GM18499 (cell line): ENCODE data around the gene CA9.

Experiments used
- ATAC-seq: cut with Tn5 transposase; IDR thresholded peaks from one replicate; pipeline ENCODE4 v1.9.1; 2021; ENCODE audit warnings: moderate number of reproducible peaks; ENCODE audit not compliant: insufficient read depth, unreplicated experiment

Gene CA9

DNA sequence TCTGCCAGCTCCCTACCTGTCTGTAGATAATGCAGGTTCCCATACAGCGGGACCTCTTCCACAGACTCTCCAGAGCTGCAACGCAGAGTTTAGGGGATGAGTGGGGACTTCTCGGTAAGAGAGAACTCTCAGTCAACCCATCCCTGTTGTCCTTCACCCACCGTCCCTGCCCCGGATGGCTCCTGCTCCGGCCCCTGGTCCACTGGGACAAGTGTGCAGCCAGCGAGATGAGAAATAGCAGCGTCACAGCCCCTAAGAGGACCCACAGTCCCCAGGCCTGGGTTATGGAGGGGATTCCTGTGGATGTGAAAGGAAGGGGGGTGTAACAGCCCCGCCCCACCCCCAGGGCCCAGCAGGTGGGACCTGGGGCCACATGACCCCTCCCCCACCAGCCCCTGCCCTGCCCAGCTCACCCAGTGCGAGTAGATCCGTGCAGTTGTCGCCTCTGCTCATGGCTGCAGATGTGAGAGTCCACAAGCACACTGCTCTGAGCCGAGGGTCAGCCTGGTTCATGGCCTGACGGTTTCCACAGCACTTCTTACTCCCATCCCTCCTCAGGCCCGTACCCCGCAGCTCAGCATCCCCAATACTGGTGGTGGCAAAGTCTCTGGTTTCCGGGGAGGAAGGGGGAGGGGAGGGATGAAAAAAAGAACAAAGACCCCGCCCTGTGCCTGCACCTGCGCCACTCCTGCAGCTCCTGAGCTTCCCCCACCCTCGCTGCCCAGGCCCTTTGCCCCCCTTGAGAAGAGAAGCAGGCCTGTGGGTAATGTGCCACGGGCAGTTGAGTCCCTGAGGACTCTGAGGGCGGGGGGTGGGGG lies 23.2 kb upstream of the CA9 start, which contains the start of gene SIT1:
Gene SIT1 (minus strand): TSS at position 591 of the 818 bp plus-strand sequence. CDS start 78 bp downstream, at position 513.
- no peak for ATAC-seq

DNA sequence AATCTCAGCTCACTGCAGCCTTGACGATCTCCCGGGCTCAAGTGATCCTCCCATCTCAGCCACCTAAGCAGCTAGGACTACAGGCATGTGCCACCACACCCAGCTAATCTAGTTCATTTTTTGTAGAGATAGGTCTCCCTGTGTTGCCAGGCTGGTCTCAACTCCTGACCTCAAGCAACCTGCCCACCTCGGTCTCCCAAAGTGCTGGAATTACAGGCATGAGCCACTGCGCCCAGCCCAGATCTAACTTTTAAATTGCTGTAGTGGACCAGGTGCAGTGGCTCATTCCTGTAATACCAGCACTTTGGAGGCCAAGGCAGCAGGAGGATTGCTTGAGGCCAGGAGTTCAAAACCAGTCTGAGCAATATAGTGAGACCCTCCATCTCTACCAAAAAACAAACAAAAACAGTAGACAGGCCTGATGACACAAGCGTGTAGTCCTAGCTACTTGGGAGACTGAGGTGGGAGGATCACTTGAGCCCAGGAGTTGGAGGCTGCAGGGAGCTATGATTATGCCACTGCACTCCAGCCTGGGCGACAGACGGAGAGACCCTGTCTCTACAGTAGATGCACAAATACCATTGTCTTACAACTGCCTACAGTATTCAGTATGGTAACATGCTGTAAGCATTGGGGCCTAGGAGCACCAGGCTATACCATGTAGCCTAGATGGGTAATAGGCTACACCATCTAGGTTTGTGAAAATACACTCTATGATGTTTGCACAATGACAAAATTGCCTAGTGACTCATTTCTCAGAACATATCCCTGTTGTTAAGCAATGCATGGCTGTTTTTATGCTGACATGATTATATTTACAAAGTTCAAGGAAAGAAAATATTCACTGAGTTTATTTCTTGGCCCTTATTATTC lies 21.5 kb upstream of the CA9 start:
- no peak for ATAC-seq

DNA sequence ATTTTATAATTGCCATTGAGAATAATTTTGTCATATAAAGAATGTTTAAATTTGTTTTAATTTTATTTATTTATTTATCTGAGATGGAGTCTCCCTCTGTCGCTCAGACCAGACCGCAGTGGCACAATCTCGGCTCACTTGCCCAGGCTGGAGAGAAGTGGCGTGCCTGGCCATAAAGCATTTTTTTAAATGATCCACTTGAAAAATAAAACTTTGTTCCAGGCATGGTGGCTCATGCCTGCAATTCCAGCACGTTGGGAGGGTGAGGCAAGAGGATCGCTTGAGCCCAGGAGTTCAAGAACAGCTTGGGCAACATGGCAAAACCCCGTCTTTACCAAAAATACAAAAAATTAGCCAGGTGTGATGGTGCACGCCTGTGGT lies 20.9 kb upstream of the CA9 start:
- no peak for ATAC-seq

DNA sequence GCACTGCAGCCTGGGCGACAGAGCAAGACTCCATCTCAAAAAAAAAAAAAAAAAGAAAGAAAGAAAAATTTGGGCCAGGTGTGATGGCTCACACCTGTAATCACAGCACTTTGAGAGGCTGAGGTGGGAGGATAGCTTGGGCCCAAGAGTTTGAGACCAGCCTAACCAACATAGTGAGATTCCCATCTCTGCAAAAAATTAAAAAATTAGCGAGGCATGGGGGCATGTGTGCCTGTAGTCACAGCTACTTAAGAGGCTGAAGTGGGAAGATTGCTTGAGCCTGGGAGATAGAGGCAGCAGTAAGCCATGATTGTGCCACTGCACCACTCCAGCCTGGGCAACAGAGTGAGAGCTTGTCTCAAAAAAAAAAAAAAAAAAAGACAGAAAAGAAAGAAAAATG lies 20.1 kb upstream of the CA9 start:
- no peak for ATAC-seq

DNA sequence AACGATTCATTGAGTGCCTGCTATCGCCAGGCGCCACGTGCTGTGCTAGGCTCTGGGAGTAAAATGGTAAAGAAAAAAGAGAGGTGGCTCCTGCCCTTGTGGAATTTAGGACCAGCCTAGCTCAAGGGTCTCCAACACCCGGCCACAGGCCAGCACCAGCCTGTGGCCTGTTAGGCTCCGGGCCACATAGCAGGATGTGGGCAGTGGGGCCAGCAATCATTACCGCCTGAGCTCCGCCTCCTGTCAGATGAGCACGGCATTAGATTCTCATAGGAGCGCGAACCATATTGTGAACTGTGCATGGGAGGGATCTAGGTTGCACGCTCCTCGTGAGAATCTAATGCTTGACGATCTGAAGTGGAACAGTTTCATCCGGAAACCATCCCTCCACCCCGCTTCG lies 17.4 kb upstream of the CA9 start:
- no peak for ATAC-seq

DNA sequence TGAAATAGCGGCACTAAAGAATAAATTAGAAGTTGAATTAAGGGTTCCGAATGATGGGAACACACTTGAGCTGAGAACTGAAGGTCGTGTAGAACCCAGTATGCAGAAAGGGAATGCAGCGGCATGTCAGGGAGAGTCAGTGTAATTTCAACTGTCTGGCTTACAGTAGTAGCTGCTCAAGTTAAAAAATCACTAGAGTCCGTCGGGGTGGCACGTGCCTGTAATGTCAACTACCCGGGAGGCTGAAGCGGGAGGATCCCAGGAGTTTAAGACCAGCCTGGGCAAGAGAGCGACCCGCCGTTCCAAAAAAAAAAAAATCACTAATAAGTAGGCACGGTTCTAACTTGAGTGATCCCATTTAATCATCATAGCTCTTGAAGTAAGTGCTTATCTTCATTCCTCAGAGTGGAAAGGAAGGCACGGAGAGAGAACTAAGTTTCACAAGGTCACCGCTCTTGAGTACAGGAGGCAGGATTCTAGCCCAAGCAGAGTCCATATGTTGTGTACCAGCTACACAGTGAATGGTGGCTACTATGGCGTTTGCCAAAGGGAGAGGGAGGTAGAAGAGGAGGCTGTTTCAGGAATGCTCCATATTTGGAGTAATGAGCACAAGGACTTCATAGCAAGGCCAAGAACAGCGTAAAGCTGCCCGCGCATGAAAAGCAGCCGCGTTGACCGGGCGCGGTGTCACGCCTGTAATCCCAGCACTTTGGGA lies 16.7 kb upstream of the CA9 start:
- no peak for ATAC-seq

DNA sequence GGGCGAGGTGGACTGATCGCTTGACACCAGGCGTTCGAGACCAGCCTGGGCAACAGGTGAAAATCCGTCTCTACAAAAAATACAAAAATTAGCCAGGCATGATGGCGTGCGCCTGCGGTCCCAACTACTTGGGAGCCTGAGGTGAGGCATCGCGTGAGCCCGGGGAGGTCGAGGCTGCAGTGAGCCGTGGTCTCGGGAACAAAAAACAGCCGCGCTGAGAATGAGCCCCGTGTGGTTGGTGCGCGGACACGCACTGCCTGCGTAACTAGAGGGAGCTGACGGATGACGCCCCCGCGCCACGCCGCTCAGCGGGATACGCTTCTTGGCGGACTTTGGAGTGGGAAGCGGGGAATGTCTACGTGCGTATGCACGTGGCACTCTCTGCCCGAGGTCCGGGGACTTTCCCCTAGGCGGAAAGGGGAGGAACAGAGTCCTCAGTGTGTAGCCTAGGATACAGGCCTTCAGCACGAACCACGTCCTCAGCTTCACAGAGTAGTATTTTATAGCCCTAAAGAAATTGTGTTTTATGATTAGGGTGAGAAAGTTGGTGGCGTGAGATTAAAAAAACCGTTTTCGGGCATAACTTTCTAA lies 16.1 kb upstream of the CA9 start, which contains the start of gene RMRP:
Gene RMRP (minus strand): TSS at position 474 of the 591 bp plus-strand sequence.
- peak; percentile 85 for ATAC-seq

DNA sequence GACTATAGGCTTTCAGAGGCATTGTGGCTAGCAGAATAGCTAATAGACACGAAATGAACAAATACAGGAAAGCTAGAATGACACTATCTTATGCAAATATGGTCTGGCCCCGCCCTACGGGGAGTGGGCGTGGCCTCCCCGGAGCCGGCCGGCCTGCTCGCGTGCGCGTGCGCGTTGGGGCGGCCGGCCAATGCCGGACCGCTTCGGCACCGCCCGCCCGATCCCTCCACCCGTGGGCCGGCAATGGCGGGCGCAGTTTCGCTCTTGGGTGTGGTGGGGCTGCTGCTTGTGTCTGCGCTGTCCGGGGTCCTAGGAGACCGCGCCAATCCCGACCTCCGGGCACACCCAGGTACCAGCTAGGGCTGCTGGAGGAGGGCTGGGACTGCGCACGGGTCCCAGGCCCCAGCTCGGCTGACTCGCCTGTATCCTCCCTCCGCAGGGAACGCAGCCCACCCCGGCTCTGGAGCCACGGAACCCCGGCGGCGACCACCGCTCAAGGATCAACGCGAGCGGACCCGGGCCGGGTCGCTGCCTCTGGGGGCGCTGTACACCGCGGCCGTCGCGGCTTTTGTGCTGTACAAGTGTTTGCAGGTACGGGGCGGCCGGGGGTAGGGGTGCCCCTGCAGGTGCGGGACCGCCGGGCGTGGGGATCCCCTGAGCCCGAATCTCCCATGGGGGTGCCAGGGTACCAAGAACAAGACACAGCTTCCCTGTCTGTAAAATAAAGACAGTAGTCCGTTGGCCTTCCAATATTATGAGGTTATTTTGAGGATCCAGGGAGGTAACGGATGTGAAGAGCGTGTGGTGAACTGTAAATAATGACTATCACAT lies 15.4 kb upstream of the CA9 start, which contains the start of gene CCDC107:
Gene CCDC107 (plus strand): TSS at position 156 of the 831 bp plus-strand sequence. CDS start 88 bp downstream, at position 244.
- peak; percentile 31 for ATAC-seq

DNA sequence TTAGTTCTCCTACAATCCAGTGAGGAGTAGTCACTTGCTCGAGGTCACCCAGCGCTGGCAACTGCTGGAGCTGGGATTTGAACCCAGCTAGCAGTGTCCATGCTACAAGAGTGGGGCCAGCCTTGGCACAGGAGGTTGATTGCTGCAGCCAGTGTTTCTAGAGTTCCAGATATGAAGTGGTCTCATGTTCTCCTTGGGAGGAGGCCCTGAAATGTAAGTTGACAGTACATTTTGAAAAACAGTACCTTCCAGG lies 14.8 kb upstream of the CA9 start:
- ATAC-seq: no peak

DNA sequence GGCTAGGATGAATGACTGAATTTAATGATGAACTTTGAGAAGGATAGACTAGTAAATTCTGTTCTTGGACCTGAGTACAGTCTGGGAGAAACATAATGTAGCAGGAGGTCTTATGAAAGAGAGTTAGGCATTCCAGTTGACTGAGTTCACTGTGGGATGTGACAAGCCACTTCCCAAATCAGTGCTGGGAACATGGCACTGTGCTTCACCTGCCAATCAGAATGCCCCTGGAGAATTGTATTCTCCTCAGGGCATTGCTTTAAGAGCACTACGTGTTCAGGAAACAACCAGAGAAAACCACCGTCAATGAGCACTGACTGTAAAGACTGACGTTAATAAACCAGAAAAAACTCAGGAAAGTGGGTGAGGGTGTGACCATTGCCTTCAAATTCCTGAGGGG lies 14.4 kb upstream of the CA9 start:
- no peak for ATAC-seq

DNA sequence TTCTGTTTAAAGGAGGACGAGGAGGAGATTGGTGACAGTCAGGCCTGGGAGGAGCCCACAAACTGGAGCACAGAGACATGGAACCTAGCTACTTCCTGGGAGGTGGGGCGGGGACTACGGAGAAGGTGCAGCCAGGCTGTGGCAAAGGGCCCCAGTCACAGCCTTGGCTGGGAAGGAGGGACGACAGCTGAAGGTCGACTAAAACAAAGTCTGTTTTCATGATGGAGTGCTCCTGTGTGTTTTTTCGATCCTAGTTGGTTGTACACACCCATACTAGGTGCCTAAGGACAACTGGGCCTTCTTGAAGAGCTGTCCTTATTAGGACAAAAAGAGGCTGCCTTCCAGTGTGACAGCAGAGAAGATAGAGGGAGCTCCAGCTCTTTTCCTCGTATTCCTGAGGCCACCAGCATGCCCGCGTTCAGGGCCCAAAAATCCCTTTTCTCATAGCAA lies 12.7 kb upstream of the CA9 start:
- ATAC-seq: no peak

DNA sequence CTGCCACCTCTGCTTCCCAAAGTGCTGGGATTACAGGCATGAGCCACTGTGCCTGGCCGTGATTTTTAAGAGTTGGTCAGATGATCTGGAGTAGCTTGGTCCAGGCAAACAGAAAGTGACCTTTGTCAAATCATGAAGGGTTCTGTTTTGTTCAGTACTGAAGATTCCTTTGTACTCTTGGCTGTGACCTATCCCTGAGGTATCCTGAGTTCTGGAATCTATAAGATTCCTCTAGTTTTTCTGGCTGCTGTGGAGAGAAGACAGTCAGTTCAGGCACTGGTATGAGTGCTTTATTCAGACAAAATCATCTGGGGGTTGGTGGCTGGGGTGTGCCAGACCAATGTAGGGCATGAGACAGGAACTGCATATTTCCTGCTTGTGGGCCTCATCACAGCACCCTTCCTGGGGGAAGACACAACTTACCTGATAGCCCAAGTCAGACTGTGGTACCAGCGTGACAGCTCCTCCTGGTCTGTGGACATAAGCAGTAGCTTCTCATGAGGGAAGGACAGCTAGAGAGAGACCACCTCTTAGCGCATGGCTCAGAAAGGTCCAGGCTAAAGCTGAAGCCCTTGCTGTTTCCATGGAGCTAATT lies 11.9 kb upstream of the CA9 start:
- ATAC-seq: no peak

DNA sequence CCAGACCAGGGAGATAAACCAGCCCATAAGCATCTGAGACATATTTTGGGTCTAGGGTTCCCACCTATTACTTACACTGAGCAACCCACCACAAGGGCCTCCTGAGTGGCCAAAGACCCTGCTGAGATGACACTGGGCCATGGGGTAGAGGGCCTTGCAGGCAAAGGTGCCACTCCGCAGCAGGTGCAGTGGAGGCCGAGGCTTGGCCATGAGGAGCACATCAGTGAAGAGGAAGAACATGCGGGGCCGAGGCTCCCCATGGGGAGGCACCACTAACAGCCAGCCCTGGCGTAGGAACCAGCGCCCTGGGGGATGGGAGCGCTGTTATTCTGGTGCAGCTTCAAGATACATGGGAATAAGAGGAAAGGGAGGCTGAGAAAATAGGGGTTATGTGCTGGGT lies 11.3 kb upstream of the CA9 start:
- no peak for ATAC-seq

DNA sequence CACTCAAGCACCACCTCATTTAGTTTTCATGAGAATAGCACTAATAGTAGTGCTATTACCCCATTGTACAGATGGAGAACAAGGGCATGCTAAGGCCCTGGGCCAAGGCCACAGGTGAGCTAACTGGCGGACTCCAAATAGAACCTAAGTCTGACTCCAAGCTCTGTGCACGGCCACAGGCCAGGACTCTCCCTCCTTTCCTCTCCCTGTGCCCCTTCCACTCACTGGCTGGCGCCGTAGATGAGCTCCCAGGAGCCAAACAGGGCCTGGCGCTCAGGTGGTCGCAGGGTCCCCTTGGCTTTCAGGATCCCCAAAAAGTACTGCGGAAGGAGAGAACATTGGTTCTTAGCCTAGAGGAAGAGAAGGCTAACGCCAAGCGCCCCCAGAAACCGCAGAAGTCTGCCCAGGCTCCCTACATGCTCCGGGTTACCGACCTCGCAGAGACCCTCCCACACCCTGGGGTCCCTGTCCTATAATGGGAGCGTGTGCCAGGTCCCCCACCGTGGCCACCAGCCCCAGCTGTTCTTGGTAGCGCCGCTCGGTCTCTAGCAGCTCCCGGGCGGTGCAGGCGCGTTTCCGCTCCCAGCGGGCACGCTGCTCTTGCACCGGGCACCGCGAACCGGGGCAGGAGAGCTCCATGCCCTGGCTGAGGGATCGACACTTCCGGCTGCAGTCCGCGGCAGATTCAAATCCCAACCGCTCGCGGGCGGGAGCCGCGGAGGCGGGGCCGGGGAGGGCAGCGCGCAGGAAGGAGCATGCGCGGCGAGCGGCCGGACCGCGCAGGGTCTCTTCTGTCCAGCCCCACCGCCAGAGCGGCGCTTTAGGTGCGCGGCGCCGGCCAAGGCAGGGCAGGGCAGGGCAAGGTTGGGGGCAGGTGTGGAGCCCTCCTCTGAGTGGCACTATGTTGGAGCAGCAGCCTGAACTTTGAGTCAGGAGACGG lies 8.9 kb upstream of the CA9 start, which contains the start of gene ARHGEF39:
Gene ARHGEF39 (minus strand): TSS at position 665 of the 940 bp plus-strand sequence. CDS start 26 bp downstream, at position 639.
- ATAC-seq: no peak

DNA sequence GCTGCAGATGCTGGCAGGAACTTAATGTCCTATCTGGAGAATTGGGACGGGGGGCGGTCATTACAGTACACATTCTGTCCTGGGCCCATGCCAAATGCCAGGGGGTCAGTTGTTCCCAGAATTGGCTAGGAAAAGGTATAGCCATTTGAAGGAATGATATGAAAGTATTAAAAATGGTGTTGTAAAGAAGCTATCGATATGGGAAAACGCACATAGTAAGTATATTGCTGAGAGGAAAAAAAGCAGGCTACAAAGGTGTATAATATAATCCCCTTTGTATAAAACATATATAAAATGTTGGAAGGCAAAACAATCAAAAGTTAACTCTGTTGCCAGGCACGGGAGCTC lies 8.3 kb upstream of the CA9 start:
- ATAC-seq: no peak

DNA sequence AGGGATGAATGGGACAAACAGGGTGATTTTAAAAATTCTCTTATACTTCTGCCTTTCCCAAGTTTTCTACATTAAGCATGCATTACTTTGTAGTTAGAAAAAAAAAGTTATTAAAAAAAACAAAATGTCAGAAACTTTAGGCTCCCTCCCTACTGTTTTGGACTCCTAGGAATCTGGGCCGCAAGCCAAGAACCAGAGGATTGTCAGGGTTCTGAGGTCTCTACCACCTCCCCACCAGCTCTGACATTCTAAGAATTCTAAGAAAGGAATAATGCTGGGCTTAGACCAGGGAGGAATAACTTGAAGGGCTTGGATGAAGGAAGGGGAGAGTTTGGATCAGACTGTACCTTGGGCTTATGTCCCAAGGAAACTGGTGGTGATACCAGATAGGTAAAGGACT lies 7.7 kb upstream of the CA9 start:
- ATAC-seq: no peak

DNA sequence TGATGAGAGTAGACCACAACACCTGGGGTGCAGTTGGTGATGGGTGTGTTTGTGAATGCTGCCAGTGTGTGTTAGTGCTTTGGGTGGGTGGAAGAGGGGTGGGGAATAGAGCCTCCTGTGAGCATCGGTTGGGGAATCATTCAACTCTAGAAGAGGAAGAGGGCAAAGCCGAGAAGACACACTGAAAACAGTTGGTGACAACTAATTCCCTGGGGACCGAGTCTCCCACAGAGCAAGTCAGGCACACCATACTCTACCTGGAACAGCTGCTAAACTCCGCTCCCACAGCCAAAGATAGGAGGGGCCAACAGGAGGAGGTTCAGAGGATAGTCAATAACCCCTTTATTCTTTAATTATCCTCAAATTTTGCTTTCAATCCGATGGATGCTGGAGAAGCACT lies 7.2 kb upstream of the CA9 start:
- ATAC-seq: no peak

DNA sequence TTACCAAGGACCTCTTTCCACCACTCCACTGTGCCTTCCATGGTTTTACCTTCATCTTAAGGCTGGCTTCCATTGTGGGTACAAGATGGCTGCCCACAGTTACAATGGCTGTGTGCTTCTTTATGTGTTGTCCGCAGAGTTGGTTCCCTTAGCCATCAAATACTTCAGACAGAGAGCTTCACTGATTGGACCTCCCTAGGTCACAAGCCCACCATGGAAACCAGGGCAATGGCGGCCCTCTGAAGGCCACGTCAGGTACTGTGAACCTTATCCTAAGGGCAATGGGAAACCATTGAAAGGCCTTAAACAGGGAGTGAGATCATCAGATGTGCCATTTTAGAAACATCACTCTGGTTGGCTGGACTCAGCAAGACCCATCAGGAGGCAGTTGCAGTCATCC lies 5.8 kb upstream of the CA9 start:
- no peak for ATAC-seq
